Bronchial epithelial cell (primary cell): ENCODE measurements around the gene BPGM. TPM values are rescaled to one million over a fixed set of nuclear protein-coding genes. Genes with fewer than 3 reads are reported as not detected.

Experiments used
- DNase-seq: peaks from one replicate; pipeline ENCODE4 v3.0.0-alpha.2; 2010; ENCODE audit warnings: low read depth
- FAIRE-seq: peaks from 2 replicates; lab custom pipeline; 2011; peaks lifted over from hg19 to GRCh38; lab: Jason Lieb, UNC
- H3K27me3 ChIP-seq: 2 replicates; pipeline ENCODE4 v1.5.1; 2011; ENCODE audit warnings: low read length; ENCODE audit not compliant: control insufficient read depth, insufficient read depth
- H3K36me3 ChIP-seq: 2 replicates; pipeline ENCODE4 v1.5.1; 2011; ENCODE audit warnings: low read length; ENCODE audit not compliant: control insufficient read depth, insufficient read depth
- H3K4me3 ChIP-seq: 2 replicates; pipeline ENCODE4 v1.5.1; 2011; ENCODE audit warnings: mild to moderate bottlenecking, low read depth, low read length, control low read depth
- CTCF ChIP-seq: IDR thresholded peaks from 2 replicates; pipeline ENCODE4 v1.5.1; 2011; ENCODE audit warnings: mild to moderate bottlenecking, moderate library complexity, low read length, control low read depth, inconsistent platforms; ENCODE audit not compliant: insufficient read depth, severe bottlenecking
- total RNA-seq: library from RNA; depleted of rRNA; stranded (reverse); fragments of >200 nt; gene quantifications from 2 replicates; pipeline ENCODE4 v1.2.1, GENCODE V29; 2014

BPGM gene
- total RNA-seq, 1 donor from 2014 or later: 16.6 TPM

- Histone ChIP-seq H3K4me3 (no peak overlapping the region), H3K27me3 (no peaks in the 10 kb centered on the region), H3K36me3 (no peaks in the 10 kb centered on the region)
- no peak for TF ChIP-seq CTCF
- FAIRE-seq: no peak
- no peak for DNase-seq
Observed at GRCh38 chr7:134649226-134649775, 2.6 kb downstream of the BPGM start.

- DNase-seq (no peak), FAIRE-seq (no peak)
- Histone ChIP-seq H3K27me3 (no peaks in the 10 kb centered on the region), H3K36me3 (no peaks in the 10 kb centered on the region), H3K4me3 (no peak overlapping the region)
- no peak for TF ChIP-seq CTCF
Observed at GRCh38 chr7:134651991-134652390, 5.3 kb downstream of the BPGM start.

- no peak overlapping the region for H3K4me3 ChIP-seq
- H3K27me3 ChIP-seq: no peaks in the 10 kb centered on the region
- DNase-seq (no peak), FAIRE-seq (no peak)
- no peak for TF ChIP-seq CTCF
- H3K36me3 ChIP-seq: no peaks in the 10 kb centered on the region
Observed at GRCh38 chr7:134654104-134654775, 7.6 kb downstream of the BPGM start.

- peaks cover 2% of the 10 kb centered on the region for H3K36me3 ChIP-seq
- FAIRE-seq: no peak
- DNase-seq: no peak
- no peaks in the 10 kb centered on the region for H3K27me3 ChIP-seq
- no peak overlapping the region for H3K4me3 ChIP-seq
- TF ChIP-seq CTCF: no peak
Observed at GRCh38 chr7:134657526-134657925, 10.9 kb downstream of the BPGM start.

- TF ChIP-seq CTCF: no peak
- Histone ChIP-seq H3K4me3 (no peak overlapping the region), H3K27me3 (no peaks in the 10 kb centered on the region), H3K36me3 (peaks cover 2% of the 10 kb centered on the region)
- FAIRE-seq (no peak), DNase-seq (no peak)
Observed at GRCh38 chr7:134660242-134660785, 13.7 kb downstream of the BPGM start.

GRCh38 chr7:134660961-134661376 lies 14.3 kb downstream of the BPGM start:
- no peak overlapping the region for H3K4me3 ChIP-seq
- no peak for FAIRE-seq
- peak; percentile 82 for DNase-seq

More at GRCh38 chr7:134660961-134661376, 14.3 kb downstream of the BPGM start:
- no peak for TF ChIP-seq CTCF
- Histone ChIP-seq H3K27me3 (no peaks in the 10 kb centered on the region), H3K36me3 (peaks cover 2% of the 10 kb centered on the region)
